Left renal pelvis (tissue), 4 donors: Measurements from ENCODE around the gene ZDHHC22. TPM values are rescaled to one million over a fixed set of nuclear protein-coding genes. Genes with fewer than 3 reads are reported as not detected.
A peak's percentile ranks its signal among the peaks of the same experiment; 100 is the strongest.

ENCODE experiments used
- DNase-seq, 4 donors: peaks; one replicate each; pipeline ENCODE4 v3.0.0-alpha.2; 2013; ENCODE audit warnings: low read depth in 4 of 4, low spot score in 3 of 4
- polyA plus RNA-seq, 4 donors: library from polyadenylated mRNA; unstranded; fragments of 120-200 nt; gene quantifications; one replicate each; pipeline ENCODE4 v1.2.1, GENCODE V29; 2013; ENCODE audit not compliant: insufficient read length in 4 of 4

The ZDHHC22 gene
- polyA plus RNA-seq, 4 donors = 0.33 to 1.1 (median 0.77) TPM

DNA sequence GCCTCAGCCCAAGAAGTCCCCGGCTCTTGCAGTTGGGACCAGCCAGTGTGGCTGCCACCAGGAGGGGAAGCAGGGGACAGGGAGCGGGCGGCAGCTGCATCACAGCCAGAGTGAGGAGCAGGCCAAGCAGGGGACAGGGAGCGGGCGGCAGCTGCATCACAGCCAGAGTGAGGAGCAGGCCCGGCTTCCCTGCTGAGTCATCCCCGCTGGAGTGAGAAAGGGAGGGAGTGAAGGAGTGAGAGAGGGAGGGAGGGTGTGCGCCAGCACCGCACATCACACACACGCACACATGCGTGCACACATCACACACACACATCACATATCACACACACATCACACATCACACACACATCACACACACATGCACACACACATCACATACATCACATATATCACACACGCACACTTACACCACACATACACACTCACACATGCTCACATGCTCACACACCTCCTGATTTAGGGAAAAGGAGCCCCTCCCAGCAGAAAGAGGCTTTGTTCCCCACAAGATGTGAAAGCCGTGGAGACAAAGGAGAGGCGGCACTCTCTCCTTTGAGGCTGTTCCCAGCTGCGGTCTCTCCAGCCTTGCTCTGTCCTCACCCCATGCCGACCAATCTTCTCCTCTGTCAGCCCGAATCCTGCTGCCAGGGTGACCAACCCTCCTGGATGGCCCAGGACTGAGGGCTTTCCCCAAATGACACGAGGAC, 16.7 kb upstream of the ZDHHC22 start:
- no peak for DNase-seq

- no peak for DNase-seq
Measured at GRCh38 chr14:77157740-77158139, 16.1 kb upstream of the ZDHHC22 start.

GRCh38 chr14:77155083-77155482, 13.5 kb upstream of the ZDHHC22 start:
- no peak for DNase-seq

DNA sequence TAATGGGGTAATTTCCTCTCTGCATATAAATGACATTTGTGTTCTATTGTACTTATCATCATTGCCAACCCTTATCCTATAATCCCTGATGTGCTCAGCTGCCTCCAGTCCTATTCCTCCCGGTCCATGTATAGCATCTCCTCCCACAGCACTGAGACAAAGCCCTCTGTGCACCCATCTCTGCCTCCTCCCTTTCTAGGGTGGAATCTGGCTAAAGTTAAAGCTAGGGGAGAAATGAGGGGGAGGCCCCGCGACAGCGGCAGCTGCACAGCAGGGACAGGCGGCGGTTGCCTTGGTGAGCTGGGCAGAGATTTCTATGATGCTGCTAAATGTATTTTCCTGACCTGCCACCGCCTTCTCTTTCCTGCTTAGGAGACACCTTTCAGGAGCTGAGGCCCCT, 12.8 kb upstream of the ZDHHC22 start:
- no peak for DNase-seq

- no peak for DNase-seq
Measured at GRCh38 chr14:77153802-77154201, 12.2 kb upstream of the ZDHHC22 start.

DNA sequence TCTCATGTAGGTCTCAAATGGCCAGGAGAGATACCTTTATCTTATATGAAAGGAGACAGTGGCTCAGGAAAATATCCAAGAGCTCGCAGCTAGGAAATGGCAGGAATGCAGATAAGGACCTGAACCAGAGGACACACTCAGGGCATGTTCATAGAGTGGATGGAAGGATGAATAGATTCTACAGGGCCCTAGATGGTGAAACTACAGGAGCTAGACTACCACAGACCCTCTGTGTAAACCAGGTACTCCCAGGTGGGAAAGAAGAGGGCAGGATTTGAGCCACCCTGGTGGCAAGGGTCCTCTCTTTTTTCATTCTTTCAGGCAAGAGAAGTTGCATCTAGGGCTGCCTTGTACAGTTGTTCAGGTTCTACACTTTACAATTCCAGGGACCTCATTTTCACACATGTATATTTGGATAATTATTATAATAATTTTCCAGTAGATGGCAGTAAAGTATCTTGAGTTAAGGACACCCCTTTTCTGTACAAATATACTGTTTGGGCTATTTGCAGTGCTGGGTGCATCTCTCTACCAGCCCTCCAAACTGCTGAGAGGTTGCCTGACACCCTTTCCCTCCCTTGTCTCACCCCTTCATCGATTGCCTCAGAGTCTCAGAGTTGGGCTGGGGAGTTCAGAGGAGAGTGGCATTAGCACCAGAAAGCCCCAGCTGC, 10.5 kb upstream of the ZDHHC22 start:
- no peak for DNase-seq

- no peak for DNase-seq
Measured at GRCh38 chr14:77151245-77151644, 9.7 kb upstream of the ZDHHC22 start.

- no peak for DNase-seq
Measured at GRCh38 chr14:77148510-77149231, 7.1 kb upstream of the ZDHHC22 start.

GRCh38 chr14:77145975-77146740, 4.6 kb upstream of the ZDHHC22 start:
- no peak for DNase-seq

DNA sequence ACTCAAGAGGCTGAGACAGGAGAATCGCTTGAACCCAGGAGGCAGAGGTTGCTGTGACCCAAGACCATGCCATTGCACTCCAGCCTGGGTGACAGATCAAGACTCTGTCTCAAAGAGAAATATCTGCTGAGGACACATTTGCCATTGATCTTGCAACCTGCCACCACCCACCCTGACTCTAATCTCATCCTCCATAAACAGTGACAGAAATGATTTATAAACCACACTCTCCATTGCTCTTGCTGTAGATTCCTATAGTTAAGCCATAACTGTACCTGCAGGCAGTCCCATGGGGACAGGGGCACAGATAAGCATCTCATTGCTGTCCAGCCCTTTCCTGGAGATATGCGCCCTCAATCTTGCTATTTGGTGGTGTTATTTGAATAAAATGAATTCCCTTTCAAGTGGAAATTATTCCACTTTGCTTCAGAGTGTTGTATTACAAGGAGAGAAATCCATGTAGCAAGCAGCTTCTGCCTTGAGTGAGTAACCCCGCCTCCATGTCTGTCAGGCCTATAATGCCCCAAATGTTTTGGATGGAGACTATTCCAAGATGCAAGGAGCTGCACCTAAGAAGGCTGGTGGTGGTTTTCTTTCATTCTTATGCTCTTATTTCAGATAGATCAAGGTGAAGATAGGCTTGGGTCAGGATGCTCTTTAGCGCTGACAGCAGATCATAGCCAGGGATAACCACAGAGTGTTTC, 3.0 kb upstream of the ZDHHC22 start:
- no peak for DNase-seq

GRCh38 chr14:77143071-77143470, 1.5 kb upstream of the ZDHHC22 start:
- no peak for DNase-seq

DNA sequence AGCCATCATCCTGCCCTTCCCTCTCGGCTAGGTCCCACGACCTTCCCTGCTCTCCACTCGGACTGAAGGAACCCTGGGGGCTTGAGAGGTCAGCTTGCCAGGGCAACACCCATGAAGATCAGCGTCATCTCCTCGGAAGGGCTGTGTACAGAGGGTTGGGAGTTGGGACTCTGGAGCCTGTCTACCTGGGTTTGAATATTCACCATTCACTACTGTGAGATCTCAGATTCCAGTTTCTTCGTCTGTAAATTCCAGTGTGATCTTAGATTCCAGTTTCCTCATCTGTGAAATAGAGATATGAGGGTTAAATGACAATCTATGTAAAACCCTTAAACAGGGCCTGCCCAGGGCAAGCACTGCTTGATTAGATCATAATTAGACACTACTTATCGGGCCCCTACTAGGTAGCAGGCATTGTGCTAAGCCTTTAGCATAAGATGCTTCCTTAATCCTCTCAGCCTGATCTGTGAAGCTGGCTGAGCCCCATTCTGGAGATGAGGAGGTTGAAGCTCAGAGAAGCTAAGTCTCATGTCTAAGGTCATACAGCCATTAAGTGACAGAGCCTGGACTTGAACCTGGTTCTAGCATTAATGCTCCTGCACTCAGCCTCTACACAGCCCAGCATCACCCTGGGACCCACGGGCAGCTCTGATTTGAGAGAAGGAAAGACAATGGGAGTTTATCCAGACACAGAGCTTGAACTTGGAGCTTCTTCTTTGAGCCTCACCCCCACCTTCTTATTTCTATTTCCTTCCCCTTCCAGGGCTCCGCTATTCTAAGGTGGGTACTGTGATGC, 612 bp upstream of the ZDHHC22 start:
- DNase-seq = no peak

GRCh38 chr14:77140359-77141213, 1.0 kb downstream of the ZDHHC22 start:
- DNase-seq = no peak

- DNase-seq = no peak
Measured at GRCh38 chr14:77139540-77140358, 1.8 kb downstream of the ZDHHC22 start.

DNA sequence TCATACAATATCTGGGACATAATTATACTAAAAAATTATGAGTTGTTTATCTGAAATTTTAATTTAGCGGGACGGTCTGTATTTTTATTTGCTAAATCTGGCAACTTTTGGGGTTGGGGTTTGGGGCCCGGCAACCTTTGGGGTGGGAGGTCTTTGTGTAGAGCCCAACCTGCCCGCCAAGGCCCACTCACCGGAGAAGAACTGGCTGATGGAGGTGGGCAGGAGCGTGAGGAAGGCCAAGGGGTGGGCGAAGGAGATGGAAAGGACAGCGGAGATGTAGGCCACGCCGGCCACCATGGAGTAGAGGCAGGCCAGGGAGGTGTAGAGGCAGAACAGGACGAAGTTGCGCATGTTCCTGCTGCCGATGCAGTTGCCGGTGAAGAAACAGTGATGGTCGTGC, 2.6 kb downstream of the ZDHHC22 start:
- no peak for DNase-seq

DNA sequence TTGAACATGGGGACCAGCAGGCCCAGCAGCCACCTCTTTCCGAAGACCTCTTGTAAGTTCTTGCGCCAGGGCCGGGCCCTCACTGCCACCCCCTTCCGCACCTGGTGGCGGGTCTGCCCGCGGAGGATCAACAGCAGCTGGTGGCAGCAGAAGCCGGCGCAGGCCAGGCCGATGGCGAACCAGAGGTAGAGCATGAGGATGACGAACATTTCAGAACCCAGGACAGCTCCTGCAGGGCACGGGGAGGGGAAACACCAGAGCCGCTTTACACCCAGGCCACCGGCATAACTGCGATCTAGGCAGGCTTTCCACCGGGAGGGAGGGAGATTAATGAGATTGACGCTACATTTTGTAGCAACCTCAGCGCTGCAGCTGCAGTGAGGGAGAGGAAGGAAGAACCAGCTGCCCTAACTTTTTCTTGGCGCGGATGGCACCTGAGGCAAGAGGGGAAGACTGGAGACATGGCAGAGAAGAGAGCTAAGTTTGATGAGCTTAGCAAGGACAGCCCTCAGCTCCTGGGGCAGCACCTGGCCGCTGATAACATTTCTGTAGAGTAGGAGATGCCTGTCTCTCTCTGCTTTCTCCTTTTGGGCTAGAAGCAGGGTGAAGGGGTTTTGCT, 7.8 kb downstream of the ZDHHC22 start:
- peak; percentile 67 to 87 (median 80) for DNase-seq

DNA sequence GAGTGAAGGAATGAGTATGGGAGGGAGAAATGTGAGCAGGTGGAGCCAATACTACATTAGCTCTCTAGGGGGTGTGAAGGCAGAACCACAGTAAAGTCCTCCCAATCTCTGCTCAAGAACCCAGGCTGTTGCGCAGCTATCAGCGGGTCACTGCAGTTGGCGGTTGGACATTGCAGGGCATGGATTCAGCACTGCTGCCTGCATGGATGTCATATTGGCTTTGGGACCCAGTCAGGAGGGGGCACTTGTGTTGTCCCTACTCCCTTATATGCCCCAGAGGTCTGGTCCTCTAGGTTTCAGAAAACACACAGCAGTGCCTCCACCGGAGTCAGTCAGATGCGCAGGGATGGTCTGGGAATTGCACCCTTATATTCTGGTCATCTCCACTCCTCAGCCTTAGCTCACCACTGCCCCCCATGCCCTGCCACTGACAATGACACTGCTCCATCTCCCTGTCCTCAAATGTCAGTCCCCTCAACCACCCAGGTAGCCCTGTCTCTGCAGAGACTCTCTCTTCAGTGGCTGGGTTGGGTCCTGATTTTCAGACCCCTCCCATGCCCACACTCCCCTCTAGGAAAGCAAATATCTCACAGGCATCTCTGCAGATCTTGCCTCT, 9.6 kb downstream of the ZDHHC22 start:
- no peak for DNase-seq
